Trophoblast cell (in vitro differentiated cells and primary cell): ENCODE data around the gene RRP9.

Experiments
- DNase-seq, 2 donors: peaks; one replicate each; pipeline ENCODE4 v3.0.0-alpha.2; 2016
- H2AFZ ChIP-seq: 2 replicates; pipeline ENCODE4 v1.6.1; 2013; ENCODE audit warnings: low read length, moderate library complexity, mild to moderate bottlenecking; ENCODE audit not compliant: insufficient read depth, poor library complexity
- H2AK5ac ChIP-seq: 2 replicates; pipeline ENCODE4 v1.6.1; 2013; ENCODE audit warnings: mild to moderate bottlenecking, low read length
- H2BK120ac ChIP-seq: 2 replicates; pipeline ENCODE4 v1.6.1; 2013; ENCODE audit warnings: low read length, mild to moderate bottlenecking, moderate library complexity; ENCODE audit not compliant: insufficient read depth, poor library complexity
- H2BK12ac ChIP-seq: 2 replicates; pipeline ENCODE4 v1.6.1; 2013; ENCODE audit warnings: mild to moderate bottlenecking, low read length, moderate library complexity
- H2BK5ac ChIP-seq: 2 replicates; pipeline ENCODE4 v1.6.1; 2013; ENCODE audit warnings: low read length, low read depth, moderate library complexity, mild to moderate bottlenecking; ENCODE audit not compliant: poor library complexity
- H3K14ac ChIP-seq: 2 replicates; pipeline ENCODE4 v1.6.1; 2013; ENCODE audit warnings: mild to moderate bottlenecking, low read length
- H3K18ac ChIP-seq: 2 replicates; pipeline ENCODE4 v1.6.1; 2013; ENCODE audit warnings: mild to moderate bottlenecking, low read length
- H3K23ac ChIP-seq: 2 replicates; pipeline ENCODE4 v1.6.1; 2013; ENCODE audit warnings: low read length
- H3K27ac ChIP-seq: 2 replicates; pipeline ENCODE4 v1.5.1; 2013; ENCODE audit warnings: low read depth, mild to moderate bottlenecking, inconsistent platforms, low read length, moderate library complexity
- H3K27me3 ChIP-seq: 2 replicates; pipeline ENCODE4 v1.6.1; 2013; ENCODE audit warnings: inconsistent platforms, mild to moderate bottlenecking, low read length, moderate library complexity; ENCODE audit not compliant: insufficient read depth
- H3K36me3 ChIP-seq, 2 experiments: 1 replicate in 1 of 2; 2 replicates in 1 of 2; pipeline ENCODE4 v1.6.1; 2013; ENCODE audit warnings: low read length in 2 of 2, mild to moderate bottlenecking in 2 of 2, moderate library complexity in 1 of 2; ENCODE audit not compliant: insufficient read depth in 2 of 2, control insufficient read depth in 1 of 2
- H3K4ac ChIP-seq: 2 replicates; pipeline ENCODE4 v1.6.1; 2013; ENCODE audit warnings: low read depth, mild to moderate bottlenecking, low read length, moderate library complexity
- H3K4me1 ChIP-seq, 2 experiments: 1 replicate in 1 of 2; 2 replicates in 1 of 2; pipeline ENCODE4 v1.6.1; 2013; ENCODE audit warnings: low read length in 2 of 2, mild to moderate bottlenecking in 2 of 2, moderate library complexity in 1 of 2; ENCODE audit not compliant: insufficient read depth in 2 of 2, control insufficient read depth in 1 of 2
- H3K4me2 ChIP-seq: 2 replicates; pipeline ENCODE4 v1.6.1; 2013; ENCODE audit warnings: inconsistent platforms, mild to moderate bottlenecking, low read length, moderate library complexity
- H3K4me3 ChIP-seq: 2 replicates; pipeline ENCODE4 v1.5.1; 2013; ENCODE audit warnings: mild to moderate bottlenecking, low read depth, low read length, inconsistent platforms
- H3K79me1 ChIP-seq: one replicate; pipeline ENCODE4 v1.6.1; 2013; ENCODE audit warnings: low read length
- H3K79me2 ChIP-seq: 2 replicates; pipeline ENCODE4 v1.6.1; 2013; ENCODE audit warnings: low read length, mild to moderate bottlenecking; ENCODE audit not compliant: control insufficient read depth, insufficient read depth, poor library complexity
- H3K9ac ChIP-seq: 2 replicates; pipeline ENCODE4 v1.6.1; 2013; ENCODE audit warnings: mild to moderate bottlenecking, low read length
- H3K9me3 ChIP-seq: 2 replicates; pipeline ENCODE4 v1.6.1; 2013; ENCODE audit warnings: low read depth, mild to moderate bottlenecking, control low read depth, inconsistent platforms, low read length; ENCODE audit not compliant: insufficient read depth
- H4K12ac ChIP-seq: 2 replicates; pipeline ENCODE4 v1.6.1; 2013; ENCODE audit warnings: low read depth, mild to moderate bottlenecking, low read length, moderate library complexity
- H4K8ac ChIP-seq: 2 replicates; pipeline ENCODE4 v1.6.1; 2013; ENCODE audit warnings: low read depth, mild to moderate bottlenecking, low read length, moderate library complexity
- H4K91ac ChIP-seq: one replicate; pipeline ENCODE4 v1.6.1; 2013; ENCODE audit warnings: low read depth, mild to moderate bottlenecking, low read length, moderate library complexity
- WGBS: extraction: QIAGEN DNeasy Blood & Tissue Kit; methylation state at CpG from one replicate; pipeline ENCODE4 v1.1.7; 2013; ENCODE audit warnings: missing lambda C conversion rate; ENCODE audit not compliant: insufficient read length, insufficient coverage; ENCODE audit errors: extremely low coverage; 5-methylcytosine and 5-hydroxymethylcytosine counted together

RRP9 gene

DNA sequence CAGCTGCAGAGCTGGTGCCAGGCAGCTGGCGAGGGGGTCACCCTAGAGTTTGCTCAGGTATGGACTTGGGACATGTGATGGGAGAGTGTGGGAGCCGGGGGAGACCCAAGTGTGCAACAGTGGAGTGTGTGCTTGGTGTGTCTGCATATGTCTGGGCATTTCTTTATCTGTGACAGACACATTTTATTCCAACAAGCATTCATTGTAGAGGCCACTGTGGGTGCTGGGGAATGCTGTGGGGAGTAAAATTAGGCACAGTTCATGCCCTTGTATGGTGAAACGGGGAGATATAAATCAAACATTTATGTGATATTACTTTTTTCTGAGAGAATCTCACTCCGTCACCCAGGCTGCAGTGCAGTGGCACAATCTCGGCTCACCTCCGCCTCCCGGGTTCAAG is 45.9 kb upstream of the RRP9 start:
- H4K91ac ChIP-seq, result no peak overlapping the region
- H3K4ac ChIP-seq, result no peak overlapping the region
- H2AK5ac ChIP-seq, result no peak overlapping the region
- H3K4me2 ChIP-seq, result no peak overlapping the region
- H3K27me3 ChIP-seq, result no peaks in the 10 kb centered on the region
- H3K9ac ChIP-seq, result no peak overlapping the region
- H3K36me3 ChIP-seq, result peaks cover 13 to 15% of the 10 kb centered on the region in 2 experiments
- no peak overlapping the region for H2BK120ac ChIP-seq
- no peaks in the 10 kb centered on the region for H3K9me3 ChIP-seq
- H3K27ac ChIP-seq, result no peak overlapping the region
- H3K79me1 ChIP-seq, result peaks cover 12% of the 10 kb centered on the region
- H3K18ac ChIP-seq, result no peak overlapping the region
- peaks cover 4 to 6% of the 10 kb centered on the region in 2 experiments for H3K4me1 ChIP-seq
- WGBS, result no CpG with 5 or more reads among the region's 7 CpGs
- H2BK12ac ChIP-seq, result no peak overlapping the region
- H3K79me2 ChIP-seq, result peaks cover 2% of the 10 kb centered on the region
- DNase-seq, result no peak
- no peak overlapping the region for H3K23ac ChIP-seq
- H4K8ac ChIP-seq, result no peak overlapping the region
- H3K14ac ChIP-seq, result no peak overlapping the region
- H3K4me3 ChIP-seq, result no peak overlapping the region
- H2BK5ac ChIP-seq, result no peak overlapping the region
- no peak overlapping the region for H2AFZ ChIP-seq
- no peak overlapping the region for H4K12ac ChIP-seq

DNA sequence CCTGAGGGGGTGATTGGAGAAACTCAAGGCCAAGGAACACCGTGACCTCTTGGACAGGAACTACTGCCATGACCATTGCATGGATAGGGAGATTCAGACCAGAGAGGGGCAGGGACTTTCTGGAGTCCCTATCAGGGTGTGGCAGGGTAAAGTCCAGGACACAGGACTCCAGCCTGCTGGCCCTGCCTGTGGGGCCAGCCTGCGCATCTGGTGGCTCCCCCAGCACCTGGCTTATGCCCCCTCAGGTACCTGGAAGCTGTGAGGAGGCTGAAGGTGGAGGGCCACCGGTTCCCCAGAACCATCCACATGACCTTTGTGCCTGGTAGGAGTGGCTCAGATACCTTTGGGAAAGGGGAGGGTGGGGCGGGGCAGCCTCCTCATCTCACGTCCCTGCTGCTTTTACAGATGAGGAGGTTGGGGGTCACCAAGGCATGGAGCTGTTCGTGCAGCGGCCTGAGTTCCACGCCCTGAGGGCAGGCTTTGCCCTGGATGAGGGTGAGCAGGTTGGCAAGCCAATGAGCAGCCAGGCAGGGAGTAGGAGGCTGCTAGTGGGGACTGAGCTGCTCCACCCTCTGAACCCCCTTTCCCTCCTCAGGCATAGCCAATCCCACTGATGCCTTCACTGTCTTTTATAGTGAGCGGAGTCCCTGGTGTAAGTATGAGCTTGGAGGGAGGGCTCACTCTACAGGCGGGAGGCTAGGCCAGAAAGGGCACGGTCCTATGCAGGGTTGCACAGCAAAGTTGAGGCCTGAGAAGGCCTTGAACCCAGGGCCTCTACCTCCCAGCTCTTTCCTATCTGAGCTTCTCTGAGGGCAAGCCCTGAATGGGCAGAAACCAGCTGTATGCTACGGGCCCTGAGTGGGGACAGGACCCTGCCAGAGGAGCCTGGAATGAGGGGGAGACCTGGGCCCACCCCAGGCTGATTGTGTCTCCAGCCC is 44.6 kb upstream of the RRP9 start:
- Histone ChIP-seq H3K23ac (no peak overlapping the region), H3K27ac (no peak overlapping the region), H2AFZ (no peak overlapping the region), H4K12ac (no peak overlapping the region), H2BK5ac (no peak overlapping the region), H3K79me1 (peaks cover 15% of the 10 kb centered on the region), H3K4me2 (no peak overlapping the region), H3K14ac (no peak overlapping the region), H3K18ac (no peak overlapping the region), H3K4me1 (peaks cover 7 to 9% of the 10 kb centered on the region in 2 experiments), H2AK5ac (no peak overlapping the region), H3K4me3 (no peak overlapping the region), H3K4ac (no peak overlapping the region), H2BK12ac (no peak overlapping the region), H3K9ac (no peak overlapping the region), H3K9me3 (no peaks in the 10 kb centered on the region), H3K36me3 (peaks cover under 1 to 3% of the 10 kb centered on the region in 2 experiments), H3K79me2 (peaks cover 2% of the 10 kb centered on the region), H4K91ac (no peak overlapping the region), H3K27me3 (no peaks in the 10 kb centered on the region), H2BK120ac (no peak overlapping the region), H4K8ac (no peak overlapping the region)
- no peak for DNase-seq
- WGBS, result no CpG with 5 or more reads among the region's 12 CpGs

DNA sequence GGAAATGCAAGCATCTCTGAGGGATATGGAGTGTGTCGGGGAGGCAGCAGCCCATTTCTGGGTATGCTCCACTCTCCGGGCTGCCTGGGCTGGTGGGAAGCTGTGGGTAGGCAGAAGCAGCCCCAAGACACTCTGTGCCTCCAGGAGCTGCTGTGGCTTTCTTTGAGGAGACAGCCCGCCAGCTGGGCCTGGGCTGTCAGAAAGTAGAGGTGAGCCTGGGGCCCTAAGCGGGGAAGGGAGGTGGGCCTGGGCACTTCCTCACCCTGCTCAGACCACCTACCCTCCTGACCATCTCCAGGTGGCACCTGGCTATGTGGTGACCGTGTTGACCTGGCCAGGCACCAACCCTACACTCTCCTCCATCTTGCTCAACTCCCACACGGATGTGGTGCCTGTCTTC is 43.4 kb upstream of the RRP9 start:
- peaks cover 3% of the 10 kb centered on the region for H3K9me3 ChIP-seq
- WGBS, result no CpG with 5 or more reads among the region's 6 CpGs
- peaks cover 0 to 2% of the 10 kb centered on the region in 2 experiments for H3K36me3 ChIP-seq
- H3K27ac ChIP-seq, result no peak overlapping the region
- no peak for DNase-seq
- H3K79me1 ChIP-seq, result peaks cover 15% of the 10 kb centered on the region
- no peak overlapping the region for H4K8ac ChIP-seq
- peaks cover 7 to 9% of the 10 kb centered on the region in 2 experiments for H3K4me1 ChIP-seq
- no peak overlapping the region for H4K12ac ChIP-seq
- H3K79me2 ChIP-seq, result peaks cover 2% of the 10 kb centered on the region
- no peaks in the 10 kb centered on the region for H3K27me3 ChIP-seq
- H2AFZ ChIP-seq, result no peak overlapping the region
- no peak overlapping the region for H3K4ac ChIP-seq
- no peak overlapping the region for H3K4me3 ChIP-seq
- no peak overlapping the region for H2AK5ac ChIP-seq
- H3K23ac ChIP-seq, result no peak overlapping the region
- no peak overlapping the region for H3K18ac ChIP-seq
- no peak overlapping the region for H3K4me2 ChIP-seq
- H2BK5ac ChIP-seq, result no peak overlapping the region
- H2BK12ac ChIP-seq, result no peak overlapping the region
- no peak overlapping the region for H4K91ac ChIP-seq
- no peak overlapping the region for H3K14ac ChIP-seq
- H2BK120ac ChIP-seq, result no peak overlapping the region
- no peak overlapping the region for H3K9ac ChIP-seq

DNA sequence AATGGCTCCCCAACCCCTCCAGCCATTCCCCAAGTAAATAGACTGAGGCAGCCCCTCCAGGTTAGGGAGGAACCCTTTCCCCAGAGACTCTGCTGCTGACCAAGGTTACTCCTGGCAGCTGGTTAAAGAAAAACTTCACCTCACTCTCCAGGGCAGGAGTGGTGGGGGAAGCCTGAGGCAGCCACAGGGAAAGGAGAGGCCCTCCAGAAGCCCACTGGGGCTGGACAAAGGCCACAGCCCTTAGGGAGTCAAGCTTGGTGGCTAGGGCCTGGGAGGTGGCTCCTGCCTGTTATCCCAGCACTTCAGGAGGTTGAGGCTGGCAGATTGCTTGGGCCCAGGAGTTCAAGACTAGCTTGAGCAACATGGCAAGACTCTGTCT is 42.6 kb upstream of the RRP9 start:
- H3K14ac ChIP-seq, result no peak overlapping the region
- peaks cover 15% of the 10 kb centered on the region for H3K79me1 ChIP-seq

More for the DNA sequence above, 42.6 kb upstream of the RRP9 start:
- Histone ChIP-seq H2AK5ac (no peak overlapping the region), H3K23ac (no peak overlapping the region), H3K27ac (no peak overlapping the region), H2BK120ac (no peak overlapping the region), H2BK12ac (no peak overlapping the region), H3K4me2 (no peak overlapping the region), H2BK5ac (no peak overlapping the region), H3K36me3 (no peaks in the 10 kb centered on the region), H3K9ac (no peak overlapping the region), H4K12ac (no peak overlapping the region), H3K27me3 (no peaks in the 10 kb centered on the region), H3K79me2 (peaks cover 2% of the 10 kb centered on the region), H4K8ac (no peak overlapping the region), H2AFZ (no peak overlapping the region), H3K4me1 (peaks cover 7 to 9% of the 10 kb centered on the region in 2 experiments), H3K4me3 (no peak overlapping the region), H3K18ac (no peak overlapping the region), H3K9me3 (peaks cover 3% of the 10 kb centered on the region), H4K91ac (no peak overlapping the region), H3K4ac (no peak overlapping the region)
- DNase-seq, result no peak
